Smooth muscle cell (in vitro differentiated cells): Measurements from ENCODE around the gene GTF3C5. TPM values are rescaled to one million over a fixed set of nuclear protein-coding genes. Genes with fewer than 3 reads are reported as not detected.
"Not testable (repeated sequence)": the region's sequence is repeated elsewhere in the genome, so short reads cannot be mapped to it uniquely, and the experiment has no call there.

Source experiments
- DNase-seq: peaks from one replicate; lab custom pipeline; 2025; ENCODE audit not compliant: unreplicated experiment; lab: John Stamatoyannopoulos, UW
- H2AFZ ChIP-seq: fragments of 200-600 bp; sonication (generic); 2 replicates; pipeline ENCODE4 v1.6.0; 2016; ENCODE audit warnings: antibody characterized with exemption, low read depth, mild to moderate bottlenecking
- H3F3A ChIP-seq: fragments of 200-600 bp; sonication (generic); 2 replicates; pipeline ENCODE4 v1.6.0; 2017; ENCODE audit warnings: antibody characterized with exemption, low read depth
- H3K27ac ChIP-seq: fragments of 200-600 bp; sonication (generic); 2 replicates; pipeline ENCODE4 v1.5.1; 2016; ENCODE audit warnings: low read depth, mild to moderate bottlenecking
- H3K27me3 ChIP-seq: fragments of 200-600 bp; sonication (generic); 2 replicates; pipeline ENCODE4 v1.6.1; 2016; ENCODE audit warnings: low read depth, mild to moderate bottlenecking
- H3K36me3 ChIP-seq: fragments of 200-600 bp; sonication (generic); 2 replicates; pipeline ENCODE4 v1.5.1; 2016; ENCODE audit warnings: low read depth
- H3K4me1 ChIP-seq: fragments of 200-600 bp; sonication (generic); 2 replicates; pipeline ENCODE4 v1.5.1; 2016; ENCODE audit warnings: low read depth
- H3K4me2 ChIP-seq: fragments of 200-600 bp; sonication (generic); 2 replicates; pipeline ENCODE4 v1.6.0; 2016; ENCODE audit warnings: mild to moderate bottlenecking
- H3K4me3 ChIP-seq: fragments of 200-600 bp; sonication (generic); 2 replicates; pipeline ENCODE4 v1.5.1; 2016; ENCODE audit warnings: mild to moderate bottlenecking
- H3K79me2 ChIP-seq: fragments of 200-600 bp; sonication (generic); 2 replicates; pipeline ENCODE4 v1.6.0; 2016; ENCODE audit warnings: low read depth, mild to moderate bottlenecking
- H3K9ac ChIP-seq: fragments of 200-600 bp; sonication (generic); 2 replicates; pipeline ENCODE4 v1.6.0; 2016; ENCODE audit warnings: low read depth
- H3K9me3 ChIP-seq: fragments of 200-600 bp; sonication (generic); replicated peaks from 2 replicates; pipeline ENCODE4 v1.5.1; 2016; ENCODE audit warnings: low read depth
- H4K20me1 ChIP-seq: fragments of 200-600 bp; sonication (generic); 2 replicates; pipeline ENCODE4 v1.6.0; 2016; ENCODE audit warnings: low read depth
- WGBS: methylation state at CpG from one replicate; pipeline ENCODE4 v1.1.7; 2016; ENCODE audit warnings: low lambda C conversion rate; 5-methylcytosine and 5-hydroxymethylcytosine counted together
- polyA plus RNA-seq: library from polyadenylated mRNA; unstranded; fragments of >200 nt; fragmentation: Nextera tagmentation; extraction: Ambion mirVana; gene quantifications from 2 replicates; pipeline ENCODE4 v1.2.1, GENCODE V29; 2016
- total RNA-seq: library from RNA; depleted of rRNA; stranded (reverse); fragments of >200 nt; gene quantifications from 2 replicates; pipeline ENCODE4 v1.2.3, GENCODE V29; 2014
- TF ChIP-seq, protein P1 (sequence below): fragments of 200-600 bp; sonication (generic); IDR thresholded peaks from 2 replicates; pipeline ENCODE4 v1.5.1; 2017; ENCODE audit warnings: borderline replicate concordance, mild to moderate bottlenecking, antibody characterized with exemption; ENCODE audit not compliant: insufficient read depth, poor library complexity, severe bottlenecking

Gene GTF3C5
- total and polyA plus RNA-seq, 2 experiments from 2014 or later = 44.2 to 59.0 TPM

DNA sequence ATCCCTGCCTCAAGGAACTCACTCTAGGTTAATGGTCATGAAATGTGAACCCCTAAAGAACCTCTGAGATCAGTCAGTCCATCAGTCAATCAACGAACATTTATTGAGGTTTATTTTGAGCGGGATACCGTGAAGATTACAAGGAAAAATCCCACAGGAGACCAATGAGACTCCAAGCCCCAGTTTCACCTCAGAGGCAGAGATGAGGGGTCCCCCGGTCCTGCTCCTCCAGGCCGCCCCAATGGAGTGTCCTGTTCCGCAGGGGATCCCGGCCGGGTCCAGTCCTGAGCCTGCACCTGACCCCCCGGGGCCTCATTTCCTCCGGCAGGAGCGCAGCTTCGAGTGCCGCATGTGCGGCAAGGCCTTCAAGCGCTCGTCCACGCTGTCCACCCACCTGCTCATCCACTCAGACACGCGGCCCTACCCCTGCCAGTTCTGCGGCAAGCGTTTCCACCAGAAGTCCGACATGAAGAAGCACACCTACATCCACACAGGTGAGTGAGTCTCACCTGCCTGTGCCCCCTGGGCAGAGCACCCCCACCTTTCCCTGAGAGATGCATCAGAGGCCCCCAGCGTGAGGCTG, 41.3 kb upstream of the GTF3C5 start:
- Histone ChIP-seq H3K4me2 (no peak overlapping the region), H3K9me3 (no peaks in the 10 kb centered on the region), H3K27me3 (no peaks in the 10 kb centered on the region), H3K4me1 (peaks cover 4% of the 10 kb centered on the region), H3K36me3 (no peaks in the 10 kb centered on the region), H2AFZ (no peak overlapping the region), H3K27ac (no peak overlapping the region), H4K20me1 (no peaks in the 10 kb centered on the region), H3F3A (no peaks in the 10 kb centered on the region), H3K79me2 (no peaks in the 10 kb centered on the region), H3K4me3 (no peak overlapping the region), H3K9ac (no peak overlapping the region)
- TF ChIP-seq, protein P1, sequence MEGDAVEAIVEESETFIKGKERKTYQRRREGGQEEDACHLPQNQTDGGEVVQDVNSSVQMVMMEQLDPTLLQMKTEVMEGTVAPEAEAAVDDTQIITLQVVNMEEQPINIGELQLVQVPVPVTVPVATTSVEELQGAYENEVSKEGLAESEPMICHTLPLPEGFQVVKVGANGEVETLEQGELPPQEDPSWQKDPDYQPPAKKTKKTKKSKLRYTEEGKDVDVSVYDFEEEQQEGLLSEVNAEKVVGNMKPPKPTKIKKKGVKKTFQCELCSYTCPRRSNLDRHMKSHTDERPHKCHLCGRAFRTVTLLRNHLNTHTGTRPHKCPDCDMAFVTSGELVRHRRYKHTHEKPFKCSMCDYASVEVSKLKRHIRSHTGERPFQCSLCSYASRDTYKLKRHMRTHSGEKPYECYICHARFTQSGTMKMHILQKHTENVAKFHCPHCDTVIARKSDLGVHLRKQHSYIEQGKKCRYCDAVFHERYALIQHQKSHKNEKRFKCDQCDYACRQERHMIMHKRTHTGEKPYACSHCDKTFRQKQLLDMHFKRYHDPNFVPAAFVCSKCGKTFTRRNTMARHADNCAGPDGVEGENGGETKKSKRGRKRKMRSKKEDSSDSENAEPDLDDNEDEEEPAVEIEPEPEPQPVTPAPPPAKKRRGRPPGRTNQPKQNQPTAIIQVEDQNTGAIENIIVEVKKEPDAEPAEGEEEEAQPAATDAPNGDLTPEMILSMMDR = no peak
- DNase-seq = no peak
- WGBS = 89% methylated on average over 23 of the region's 23 CpGs

DNA sequence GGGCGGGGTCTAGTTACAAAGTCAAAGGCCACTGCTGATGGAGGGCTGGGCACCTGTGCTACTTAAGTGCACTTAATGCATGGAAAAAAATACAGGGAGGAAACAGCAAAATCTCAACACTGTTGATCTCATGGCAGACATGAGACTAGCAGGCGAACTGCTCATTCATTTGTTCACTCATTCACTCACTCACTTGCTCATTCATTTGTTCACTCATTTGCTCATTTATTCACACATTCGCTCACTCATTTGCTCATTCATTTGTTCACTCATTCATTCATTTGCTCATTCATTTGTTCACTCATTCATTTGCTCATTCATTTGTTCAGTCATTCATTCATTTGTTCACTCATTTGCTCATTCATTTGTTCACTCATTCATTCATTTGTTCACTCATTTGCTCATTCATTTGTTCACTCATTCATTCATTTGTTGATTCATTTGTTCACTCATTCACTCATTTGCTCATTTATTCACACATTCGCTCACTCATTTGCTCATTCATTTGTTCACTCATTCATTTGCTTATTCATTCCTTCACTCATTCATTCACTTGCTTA, 40.7 kb upstream of the GTF3C5 start:
- WGBS = 88% methylated on average over 4 of the region's 4 CpGs
- H4K20me1 ChIP-seq, H3K9me3 ChIP-seq, H2AFZ ChIP-seq, H3K4me1 ChIP-seq, H3K79me2 ChIP-seq, H3K27me3 ChIP-seq, H3K4me3 ChIP-seq, DNase-seq, H3K27ac ChIP-seq, H3K9ac ChIP-seq, H3F3A ChIP-seq, H3K36me3 ChIP-seq, H3K4me2 ChIP-seq: not testable (repeated sequence)

DNA sequence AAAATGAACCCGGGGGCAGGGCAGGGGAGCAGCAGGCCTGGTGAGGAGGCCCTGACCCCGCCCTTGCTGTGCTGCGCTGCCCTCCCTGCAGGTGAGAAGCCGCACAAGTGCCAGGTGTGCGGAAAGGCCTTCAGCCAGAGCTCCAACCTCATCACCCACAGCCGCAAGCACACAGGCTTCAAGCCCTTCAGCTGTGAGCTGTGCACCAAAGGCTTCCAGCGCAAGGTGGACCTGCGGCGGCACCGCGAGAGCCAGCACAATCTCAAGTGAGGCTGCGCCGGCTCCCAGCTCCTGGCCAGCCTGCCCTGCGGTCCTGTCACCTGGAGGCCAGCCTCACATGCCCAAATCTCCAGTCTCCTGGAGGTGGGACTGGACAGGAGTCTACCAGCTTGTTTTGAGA, 40.0 kb upstream of the GTF3C5 start:
- peaks cover 7% of the 10 kb centered on the region for H3K4me1 ChIP-seq
- H3K27ac ChIP-seq = no peak overlapping the region
- no peak overlapping the region for H3K4me3 ChIP-seq
- no peaks in the 10 kb centered on the region for H3K79me2 ChIP-seq
- H3K36me3 ChIP-seq = no peaks in the 10 kb centered on the region
- H2AFZ ChIP-seq = no peak overlapping the region
- H3K27me3 ChIP-seq = no peaks in the 10 kb centered on the region
- H3F3A ChIP-seq = no peaks in the 10 kb centered on the region
- WGBS = 92% methylated on average over 14 of the region's 14 CpGs
- TF ChIP-seq, protein P1 = no peak
- no peak overlapping the region for H3K4me2 ChIP-seq
- no peaks in the 10 kb centered on the region for H3K9me3 ChIP-seq
- no peak for DNase-seq
- H4K20me1 ChIP-seq = no peaks in the 10 kb centered on the region
- H3K9ac ChIP-seq = no peak overlapping the region

DNA sequence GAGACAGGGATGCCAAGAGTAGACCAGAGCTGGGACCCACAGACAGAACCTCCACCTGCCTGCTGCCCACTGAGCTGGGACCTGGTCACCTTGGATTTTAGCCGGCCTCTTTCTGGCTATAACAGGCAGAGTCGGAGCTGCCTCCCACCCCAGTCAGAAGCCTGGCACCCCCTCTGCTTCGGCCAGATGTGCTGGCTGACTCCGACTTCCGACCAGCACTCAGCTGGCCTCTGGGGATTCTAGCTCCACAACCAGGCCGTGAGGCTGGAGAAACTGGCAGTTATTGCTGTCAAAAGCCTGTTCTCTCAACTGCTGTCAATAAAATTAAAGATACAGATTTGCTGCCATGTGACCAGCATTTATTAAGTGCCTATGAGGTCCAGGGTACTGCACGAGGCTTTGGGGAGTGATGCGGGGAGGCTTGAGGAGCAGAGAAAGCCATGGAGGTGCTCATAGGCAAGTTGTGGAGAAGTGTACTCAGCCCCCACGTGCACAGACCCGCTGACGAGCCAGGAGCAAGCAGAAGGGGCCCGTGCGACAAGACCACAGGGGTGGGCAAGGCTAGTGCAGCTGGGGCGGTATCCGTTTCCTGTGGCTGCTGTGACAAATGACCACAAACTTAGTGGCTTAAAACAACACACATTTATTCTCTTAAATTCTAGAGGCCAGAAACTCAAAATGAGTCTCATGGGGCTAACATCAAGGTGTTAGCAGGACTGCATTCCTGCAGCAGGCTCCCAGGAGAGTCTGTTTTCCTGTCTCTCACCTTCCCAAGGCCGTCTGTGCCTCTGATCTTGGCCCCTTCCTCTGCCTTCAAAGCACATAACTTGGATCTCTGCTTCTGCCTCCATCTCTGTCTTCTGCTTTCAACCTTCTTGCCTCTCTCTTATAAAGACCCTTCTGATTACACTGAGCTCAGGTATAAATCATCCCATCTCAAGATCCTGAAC, 39.2 kb upstream of the GTF3C5 start:
- no peak for DNase-seq
- Histone ChIP-seq H3K9me3 (no peaks in the 10 kb centered on the region), H3K79me2 (no peaks in the 10 kb centered on the region), H4K20me1 (no peaks in the 10 kb centered on the region), H3F3A (no peaks in the 10 kb centered on the region), H3K27ac (no peak overlapping the region), H3K36me3 (no peaks in the 10 kb centered on the region), H3K4me2 (no peak overlapping the region), H2AFZ (no peak overlapping the region), H3K27me3 (no peaks in the 10 kb centered on the region), H3K4me1 (peaks cover 7% of the 10 kb centered on the region), H3K4me3 (no peak overlapping the region), H3K9ac (no peak overlapping the region)
- WGBS = 72% methylated on average over 16 of the region's 16 CpGs
- TF ChIP-seq, protein P1 = no peak
